Tibial nerve (tissue), 4 donors: Measurements from ENCODE around the gene PRXL2B.

Experiments
- CTCF ChIP-seq, 5 experiments: fragments of 200-600 bp in 3 of 5; fragments of 450-650 bp in 2 of 5; sonication (generic) in 3 of 5; IDR thresholded peaks; one replicate each; pipeline ENCODE4 v1.5.1; 2016 to 2019; ENCODE audit warnings: antibody characterized with exemption in 5 of 5, mild to moderate bottlenecking in 3 of 5, moderate library complexity in 2 of 5
- EP300 ChIP-seq, 2 donors: sonication (generic); formaldehyde crosslinking; IDR thresholded peaks; one replicate each; pipeline ENCODE4 v1.6.1; 2017; ENCODE audit warnings: antibody characterized with exemption in 2 of 2, mild to moderate bottlenecking in 1 of 2
- POLR2A ChIP-seq, 2 donors: fragments of 450-650 bp; IDR thresholded peaks; one replicate each; pipeline ENCODE4 v1.6.1; 2017; ENCODE audit warnings: antibody characterized with exemption in 2 of 2, mild to moderate bottlenecking in 2 of 2, moderate library complexity in 2 of 2

GRCh38 chr1:2558420-2558819, 28.2 kb upstream of the PRXL2B start:
- TF ChIP-seq CTCF (IDR thresholded peaks at IDR 0.05) (no peak), POLR2A (IDR thresholded peaks at IDR 0.05) (no peak), EP300 (IDR thresholded peaks at IDR 0.05) (no peak)
